ENCODE measurements around the gene RSPH9. TPM values are rescaled to one million over a fixed set of nuclear protein-coding genes. Genes with fewer than 3 reads are reported as not detected.

RSPH9 gene
- total and polyA plus RNA-seq, 2 donors (not counting 3 experiments of a cell fraction or from before 2014, with no cell fraction given), result 0.18 to 0.27 TPM

GRCh38 chr6:43709654-43710303, 64.9 kb downstream of the RSPH9 start:
- Histone ChIP-seq H3K9me3 (replicated peaks; ENCODE audit: control insufficient read depth, insufficient read depth, low read length) (no peaks in the 10 kb centered on the region), H3K79me2 (ENCODE audit: control insufficient read depth, insufficient read depth, low read length) (no peaks in the 10 kb centered on the region), H2AFZ (ENCODE audit: low read depth, low read length) (no peak overlapping the region), H4K20me1 (replicated peaks; ENCODE audit: control insufficient read depth, extremely low read depth, insufficient read depth, low read length) (no peaks in the 10 kb centered on the region), H3K27ac (ENCODE audit: insufficient read depth, low read depth, low read length) (no peak overlapping the region), H3K27me3 (ENCODE audit: control insufficient read depth in 2 of 2, insufficient read depth in 2 of 2, low read length in 2 of 2) (no peaks in the 10 kb centered on the region), H3K36me3 (ENCODE audit: control insufficient read depth in 2 of 2, extremely low read depth in 1 of 2, insufficient read depth in 2 of 2, low read length in 2 of 2) (no peaks in the 10 kb centered on the region), H3K9ac (replicated peaks; ENCODE audit: extremely low read depth, insufficient read depth, low read length) (no peak overlapping the region), H3K4me3 (replicated peaks in 1 of 3; ENCODE audit: insufficient read depth in 1 of 3, low read depth in 1 of 3, low read length in 3 of 3) (no peak overlapping the region), H3K4me2 (ENCODE audit: insufficient read depth, low read length) (no peak overlapping the region), H3K9me1 (replicated peaks; ENCODE audit: control insufficient read depth, extremely low read depth, insufficient read depth, low read length) (no peaks in the 10 kb centered on the region), H3K4me1 (ENCODE audit: control insufficient read depth, extremely low read depth, insufficient read depth, low read length) (peaks cover 33% of the 10 kb centered on the region)
- POLR2A ChIA-PET, result no interaction called here
- FAIRE-seq (no peak), DNase-seq (ENCODE audit: low read depth, low spot score) (no peak)
- intact Hi-C loops (cut with micrococcal nuclease) (loop anchor here (5.0 kb wide), 1 partner anchor 63 kb away; the partner anchor contains the start of gene VEGFA), dilution Hi-C loops (cut with MboI; ENCODE audit: extremely low pct_ligation_motif_present, low sequenced_read_pairs) (no loop called here)
- TF ChIP-seq FOS (IDR thresholded peaks at IDR 0.05; ENCODE audit: borderline replicate concordance, insufficient read depth, low read length) (no peak), EZH2 (IDR thresholded peaks at IDR 0.05; ENCODE audit: borderline replicate concordance, low read depth, low read length, severe bottlenecking) (no peak), GATA2 (IDR thresholded peaks at IDR 0.05; ENCODE audit: insufficient read depth, insufficient read length, low read depth, low read length) (no peak)
- no TSS peak for BruUV-seq (replicated peaks)
- CTCF ChIA-PET, result interaction anchor here (0.6 to 2.1 kb wide), 6 partner anchors 13 to 369 kb away, joined by 4 to 9 read pairs (median 6); partner anchors contain the start of gene VEGFA

GRCh38 chr6:43710576-43710975, 65.7 kb downstream of the RSPH9 start:
- no peak for TF ChIP-seq GATA2 (IDR thresholded peaks at IDR 0.05; ENCODE audit: insufficient read depth, insufficient read length, low read depth, low read length)
- TF ChIP-seq JUN (IDR thresholded peaks at IDR 0.05; ENCODE audit: borderline replicate concordance, insufficient read depth, insufficient read length, low read depth), result no peak
- TF ChIP-seq POLR2A (IDR thresholded peaks at IDR 0.05; ENCODE audit: low read depth, low read length), result no peak
- TF ChIP-seq, protein P1, sequence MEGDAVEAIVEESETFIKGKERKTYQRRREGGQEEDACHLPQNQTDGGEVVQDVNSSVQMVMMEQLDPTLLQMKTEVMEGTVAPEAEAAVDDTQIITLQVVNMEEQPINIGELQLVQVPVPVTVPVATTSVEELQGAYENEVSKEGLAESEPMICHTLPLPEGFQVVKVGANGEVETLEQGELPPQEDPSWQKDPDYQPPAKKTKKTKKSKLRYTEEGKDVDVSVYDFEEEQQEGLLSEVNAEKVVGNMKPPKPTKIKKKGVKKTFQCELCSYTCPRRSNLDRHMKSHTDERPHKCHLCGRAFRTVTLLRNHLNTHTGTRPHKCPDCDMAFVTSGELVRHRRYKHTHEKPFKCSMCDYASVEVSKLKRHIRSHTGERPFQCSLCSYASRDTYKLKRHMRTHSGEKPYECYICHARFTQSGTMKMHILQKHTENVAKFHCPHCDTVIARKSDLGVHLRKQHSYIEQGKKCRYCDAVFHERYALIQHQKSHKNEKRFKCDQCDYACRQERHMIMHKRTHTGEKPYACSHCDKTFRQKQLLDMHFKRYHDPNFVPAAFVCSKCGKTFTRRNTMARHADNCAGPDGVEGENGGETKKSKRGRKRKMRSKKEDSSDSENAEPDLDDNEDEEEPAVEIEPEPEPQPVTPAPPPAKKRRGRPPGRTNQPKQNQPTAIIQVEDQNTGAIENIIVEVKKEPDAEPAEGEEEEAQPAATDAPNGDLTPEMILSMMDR (IDR thresholded peaks at IDR 0.05; ENCODE audit: extremely low read depth in 1 of 2, insufficient read depth in 1 of 2, low read depth in 1 of 2, low read length in 2 of 2), result no peak
- TF ChIP-seq, protein P2, sequence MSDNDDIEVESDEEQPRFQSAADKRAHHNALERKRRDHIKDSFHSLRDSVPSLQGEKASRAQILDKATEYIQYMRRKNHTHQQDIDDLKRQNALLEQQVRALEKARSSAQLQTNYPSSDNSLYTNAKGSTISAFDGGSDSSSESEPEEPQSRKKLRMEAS (IDR thresholded peaks at IDR 0.05; ENCODE audit: insufficient read depth, insufficient read length), result no peak
- no peak for TF ChIP-seq EZH2 (IDR thresholded peaks at IDR 0.05; ENCODE audit: borderline replicate concordance, low read depth, low read length, severe bottlenecking)
- TF ChIP-seq MYC (IDR thresholded peaks at IDR 0.05; ENCODE audit: low read depth, low read length), result no peak
- no peak for TF ChIP-seq POLR2AphosphoS5 (IDR thresholded peaks at IDR 0.05; ENCODE audit: insufficient read depth, low read depth, low read length)
- TF ChIP-seq FOS (IDR thresholded peaks at IDR 0.05; ENCODE audit: borderline replicate concordance, insufficient read depth, low read length), result no peak
- Histone ChIP-seq H4K20me1 (replicated peaks; ENCODE audit: control insufficient read depth, extremely low read depth, insufficient read depth, low read length) (no peaks in the 10 kb centered on the region), H3K9ac (replicated peaks; ENCODE audit: extremely low read depth, insufficient read depth, low read length) (no peak overlapping the region), H3K4me2 (ENCODE audit: insufficient read depth, low read length) (no peak overlapping the region), H3K4me1 (ENCODE audit: control insufficient read depth, extremely low read depth, insufficient read depth, low read length) (peaks cover 33% of the 10 kb centered on the region), H3K36me3 (ENCODE audit: control insufficient read depth in 2 of 2, extremely low read depth in 1 of 2, insufficient read depth in 2 of 2, low read length in 2 of 2) (no peaks in the 10 kb centered on the region), H3K79me2 (ENCODE audit: control insufficient read depth, insufficient read depth, low read length) (no peaks in the 10 kb centered on the region), H3K9me1 (replicated peaks; ENCODE audit: control insufficient read depth, extremely low read depth, insufficient read depth, low read length) (no peaks in the 10 kb centered on the region), H2AFZ (ENCODE audit: low read depth, low read length) (no peak overlapping the region), H3K9me3 (replicated peaks; ENCODE audit: control insufficient read depth, insufficient read depth, low read length) (no peaks in the 10 kb centered on the region), H3K27ac (ENCODE audit: insufficient read depth, low read depth, low read length) (no peak overlapping the region), H3K4me3 (replicated peaks in 1 of 3; ENCODE audit: insufficient read depth in 1 of 3, low read depth in 1 of 3, low read length in 3 of 3) (no peak overlapping the region), H3K27me3 (ENCODE audit: control insufficient read depth in 2 of 2, insufficient read depth in 2 of 2, low read length in 2 of 2) (no peaks in the 10 kb centered on the region)
- BruUV-seq (replicated peaks), result no TSS peak
- intact Hi-C loops (cut with micrococcal nuclease), result no loop called here
- CTCF ChIA-PET, result interaction anchor here (0.6 to 6.2 kb wide), 3 partner anchors 21 to 59 kb away, joined by 3 to 33 read pairs (median 7); partner anchors contain the start of gene VEGFA
- FAIRE-seq (no peak), DNase-seq (ENCODE audit: low read depth, low spot score) (no peak)
- dilution Hi-C loops (cut with MboI; ENCODE audit: extremely low pct_ligation_motif_present, low sequenced_read_pairs), result no loop called here
- POLR2A ChIA-PET, result no interaction called here

All from endothelial cell of umbilical vein (primary cell).